Lower lobe of right lung (tissue), 2 donors: ENCODE data around the gene FLG. TPM values are rescaled to one million over a fixed set of nuclear protein-coding genes. Genes with fewer than 3 reads are reported as not detected.
"Not testable (repeated sequence)": the region's sequence is repeated elsewhere in the genome, so short reads cannot be mapped to it uniquely, and the experiment has no call there.

ENCODE experiments used
- ATAC-seq, 2 donors: fragments of 200-7000 bp; cut with Tn5 transposase; one replicate each; pipeline ENCODE4 v1.9.1; 2020 to 2022; ENCODE audit warnings: mild to moderate bottlenecking in 2 of 2, moderate library complexity in 2 of 2
- DNase-seq: peaks from one replicate; pipeline ENCODE4 v3.0.0-alpha.2; 2020
- H3K27ac ChIP-seq: fragments of 200-600 bp; one replicate; pipeline ENCODE4 v1.8.0; 2022
- H3K27me3 ChIP-seq: fragments of 200-600 bp; one replicate; pipeline ENCODE4 v1.8.0; 2022; ENCODE audit warnings: low read depth
- H3K36me3 ChIP-seq: fragments of 200-600 bp; one replicate; pipeline ENCODE4 v1.8.0; 2022; ENCODE audit warnings: mild to moderate bottlenecking
- H3K4me1 ChIP-seq: fragments of 200-600 bp; one replicate; pipeline ENCODE4 v1.8.0; 2022
- H3K4me3 ChIP-seq: fragments of 200-600 bp; one replicate; pipeline ENCODE4 v1.8.0; 2022; ENCODE audit warnings: mild to moderate bottlenecking
- H3K9me3 ChIP-seq: fragments of 200-600 bp; one replicate; pipeline ENCODE4 v1.8.0; 2022
- intact Hi-C: fragments of 100-400 bp; cut with DNase I; formaldehyde crosslinking; loops from one replicate; pipeline ENCODE4 v1.11.0; 2022
- total RNA-seq: library from RNA; stranded (reverse); fragmentation: NEBNext Ultra II Directional; extraction: Animal tissue kit (Norgen Biotek cat#: 25700); gene quantifications from one replicate; pipeline ENCODE4 v1.2.1, GENCODE V29; 2021
- TF ChIP-seq, protein P1 (sequence below): fragments of 200-600 bp; IDR thresholded peaks from one replicate; pipeline ENCODE4 v1.8.0; 2022; ENCODE audit warnings: antibody characterized with exemption, mild to moderate bottlenecking
- donor health status: DM: no; HTN: yes; CAD: no; lungs with severe emphysema.

FLG gene
- total RNA-seq, 1 donor from 2014 or later, result not detected

DNA sequence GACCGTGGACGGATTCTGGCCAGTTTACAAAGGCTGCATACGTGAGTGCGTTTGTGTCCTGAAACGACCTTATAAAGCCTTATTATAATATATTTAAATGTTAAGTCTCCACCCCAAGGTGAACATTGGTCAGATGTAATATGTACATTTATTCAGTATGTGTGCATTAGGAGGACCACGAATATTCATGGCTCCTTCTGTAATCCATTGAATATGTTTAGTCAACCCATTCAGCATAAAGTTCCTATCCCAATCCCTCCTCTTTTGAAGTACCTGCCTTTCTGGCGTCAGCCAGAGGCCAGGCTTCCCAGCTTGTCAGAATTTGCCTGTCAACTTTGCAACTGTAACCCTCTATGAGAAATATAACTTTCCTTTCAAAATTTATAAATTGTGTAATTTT, 10.4 kb upstream of the FLG start:
- no peak overlapping the region for H3K4me3 ChIP-seq
- intact Hi-C loops, result no loop called here
- no peaks in the 10 kb centered on the region for H3K9me3 ChIP-seq
- no peak overlapping the region for H3K27ac ChIP-seq
- no peaks in the 10 kb centered on the region for H3K4me1 ChIP-seq
- TF ChIP-seq, protein P1, sequence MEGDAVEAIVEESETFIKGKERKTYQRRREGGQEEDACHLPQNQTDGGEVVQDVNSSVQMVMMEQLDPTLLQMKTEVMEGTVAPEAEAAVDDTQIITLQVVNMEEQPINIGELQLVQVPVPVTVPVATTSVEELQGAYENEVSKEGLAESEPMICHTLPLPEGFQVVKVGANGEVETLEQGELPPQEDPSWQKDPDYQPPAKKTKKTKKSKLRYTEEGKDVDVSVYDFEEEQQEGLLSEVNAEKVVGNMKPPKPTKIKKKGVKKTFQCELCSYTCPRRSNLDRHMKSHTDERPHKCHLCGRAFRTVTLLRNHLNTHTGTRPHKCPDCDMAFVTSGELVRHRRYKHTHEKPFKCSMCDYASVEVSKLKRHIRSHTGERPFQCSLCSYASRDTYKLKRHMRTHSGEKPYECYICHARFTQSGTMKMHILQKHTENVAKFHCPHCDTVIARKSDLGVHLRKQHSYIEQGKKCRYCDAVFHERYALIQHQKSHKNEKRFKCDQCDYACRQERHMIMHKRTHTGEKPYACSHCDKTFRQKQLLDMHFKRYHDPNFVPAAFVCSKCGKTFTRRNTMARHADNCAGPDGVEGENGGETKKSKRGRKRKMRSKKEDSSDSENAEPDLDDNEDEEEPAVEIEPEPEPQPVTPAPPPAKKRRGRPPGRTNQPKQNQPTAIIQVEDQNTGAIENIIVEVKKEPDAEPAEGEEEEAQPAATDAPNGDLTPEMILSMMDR, result no peak
- H3K36me3 ChIP-seq, result no peaks in the 10 kb centered on the region
- no peak for DNase-seq
- ATAC-seq, result no peak
- no peaks in the 10 kb centered on the region for H3K27me3 ChIP-seq

DNA sequence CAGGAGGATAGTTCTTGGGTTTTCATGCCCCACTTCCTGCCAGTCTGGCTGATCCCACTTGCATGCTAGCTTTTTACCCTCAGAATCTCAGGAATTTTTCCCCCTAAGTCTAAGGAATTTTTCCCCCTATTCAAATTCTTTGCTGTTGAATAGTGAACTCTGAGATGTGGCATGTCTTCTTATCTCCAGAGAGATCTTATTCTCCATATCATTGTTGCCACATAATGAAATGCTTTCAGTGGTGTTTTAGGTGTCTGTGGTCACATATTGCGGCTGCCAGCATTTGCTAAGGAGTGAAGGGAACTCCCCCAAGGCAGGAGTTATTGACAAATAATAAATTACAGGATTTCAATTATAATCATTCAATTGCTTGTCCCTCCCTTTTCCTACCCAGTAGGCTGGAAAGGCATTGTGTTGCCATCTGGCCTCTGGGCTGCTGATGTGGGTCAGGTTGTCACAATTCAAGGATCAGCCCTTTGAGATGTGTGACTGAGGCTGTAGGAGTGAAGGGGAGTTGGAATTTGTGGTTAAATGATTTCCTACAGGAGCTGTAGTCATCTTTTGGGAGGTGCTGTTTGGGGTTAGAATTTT, 3.9 kb upstream of the FLG start:
- TF ChIP-seq, protein P1, result no peak
- no peak for ATAC-seq
- H3K4me3 ChIP-seq, result no peak overlapping the region
- no peak overlapping the region for H3K27ac ChIP-seq
- H3K9me3 ChIP-seq, result no peaks in the 10 kb centered on the region
- no peaks in the 10 kb centered on the region for H3K4me1 ChIP-seq
- DNase-seq, result no peak
- intact Hi-C loops, result no loop called here
- H3K36me3 ChIP-seq, result no peaks in the 10 kb centered on the region
- H3K27me3 ChIP-seq, result no peaks in the 10 kb centered on the region

DNA sequence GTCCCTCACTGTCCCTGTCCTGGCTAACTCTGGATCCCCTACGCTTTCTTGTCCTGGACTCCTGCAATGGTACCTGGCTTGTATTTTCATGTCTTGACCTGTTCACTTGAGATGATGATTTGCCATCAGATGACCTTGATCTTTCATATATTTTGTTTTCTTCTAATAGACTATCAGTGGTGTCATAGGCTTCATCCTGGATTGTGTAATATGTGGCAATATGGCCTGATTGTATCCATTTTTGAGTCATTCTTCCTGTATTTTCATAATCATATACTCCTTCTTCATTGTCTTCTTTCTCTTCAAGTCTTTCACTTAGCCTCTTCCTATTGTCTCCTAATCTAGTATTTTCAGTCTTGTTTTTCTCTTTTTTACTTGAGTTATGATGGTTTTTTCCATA, 11.1 kb downstream of the FLG start:
- TF ChIP-seq, protein P1, result no peak
- H3K27ac ChIP-seq, result no peak overlapping the region
- H3K4me3 ChIP-seq, result no peak overlapping the region
- H3K36me3 ChIP-seq, result no peaks in the 10 kb centered on the region
- H3K9me3 ChIP-seq, result no peaks in the 10 kb centered on the region
- intact Hi-C loops, result no loop called here
- H3K27me3 ChIP-seq, result no peaks in the 10 kb centered on the region
- ATAC-seq (no peak), DNase-seq (no peak)
- H3K4me1 ChIP-seq, result no peaks in the 10 kb centered on the region

GRCh38 chr1:152313319-152313801, 11.7 kb downstream of the FLG start:
- Histone ChIP-seq H3K4me3 (no peak overlapping the region), H3K9me3 (no peaks in the 10 kb centered on the region), H3K27ac (no peak overlapping the region), H3K4me1 (no peaks in the 10 kb centered on the region), H3K27me3 (no peaks in the 10 kb centered on the region), H3K36me3 (no peaks in the 10 kb centered on the region)
- no peak for ATAC-seq
- intact Hi-C loops, result no loop called here
- TF ChIP-seq, protein P1, result no peak
- no peak for DNase-seq

DNA sequence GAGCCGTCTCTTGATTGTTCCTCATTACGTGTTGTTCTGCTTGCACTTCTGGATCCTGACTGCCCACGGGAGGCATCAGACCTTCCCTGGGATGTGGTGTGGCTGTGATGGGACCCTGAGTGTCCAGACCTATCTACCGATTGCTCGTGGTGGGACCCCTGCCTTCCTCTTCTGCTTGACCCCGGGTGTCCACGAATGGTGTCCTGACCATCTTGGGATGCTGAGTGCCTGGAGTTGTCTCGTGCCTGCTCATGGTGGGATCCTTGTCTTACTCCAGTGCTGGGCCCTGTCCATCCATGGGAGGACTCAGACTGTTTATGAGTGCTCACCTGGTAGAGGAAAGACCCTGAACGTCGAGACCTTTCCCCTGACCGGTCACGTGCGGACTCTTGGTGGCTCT, 12.9 kb downstream of the FLG start:
- H3K4me1 ChIP-seq, H3K27ac ChIP-seq, H3K27me3 ChIP-seq, ATAC-seq, intact Hi-C loops, H3K36me3 ChIP-seq, DNase-seq, H3K4me3 ChIP-seq, H3K9me3 ChIP-seq: not testable (repeated sequence)

- H3K4me1 ChIP-seq, result no peaks in the 10 kb centered on the region
- ATAC-seq (no peak), DNase-seq (no peak)
- intact Hi-C loops, result no loop called here
- no peak overlapping the region for H3K27ac ChIP-seq
- H3K9me3 ChIP-seq, result no peaks in the 10 kb centered on the region
- no peak overlapping the region for H3K4me3 ChIP-seq
- TF ChIP-seq, protein P1, result no peak
- H3K36me3 ChIP-seq, result no peaks in the 10 kb centered on the region
- no peaks in the 10 kb centered on the region for H3K27me3 ChIP-seq
These were observed 15.1 kb downstream of the FLG start for GRCh38 chr1:152309955-152310354.

GRCh38 chr1:152309320-152309901, 15.6 kb downstream of the FLG start:
- ATAC-seq, DNase-seq, H3K9me3 ChIP-seq, H3K27me3 ChIP-seq, H3K4me1 ChIP-seq, H3K36me3 ChIP-seq, H3K27ac ChIP-seq, H3K4me3 ChIP-seq, intact Hi-C loops: not testable (repeated sequence)

GRCh38 chr1:152308758-152309157, 16.3 kb downstream of the FLG start:
- H3K27me3 ChIP-seq, DNase-seq, H3K9me3 ChIP-seq, H3K4me3 ChIP-seq, ATAC-seq, H3K36me3 ChIP-seq, intact Hi-C loops, H3K27ac ChIP-seq, H3K4me1 ChIP-seq: not testable (repeated sequence)

GRCh38 chr1:152307970-152308369, 17.1 kb downstream of the FLG start:
- ATAC-seq, DNase-seq, H3K36me3 ChIP-seq, H3K4me3 ChIP-seq, H3K27me3 ChIP-seq, H3K27ac ChIP-seq, H3K4me1 ChIP-seq, H3K9me3 ChIP-seq, intact Hi-C loops: not testable (repeated sequence)
